Nephron progenitor cell (in vitro differentiated cells): ENCODE data around the gene LIN7B.
A peak's percentile ranks its signal among the peaks of the same experiment; 100 is the strongest.

ENCODE experiments used
- DNase-seq: peaks from one replicate; pipeline ENCODE4 v3.0.0; 2021
- H3K27ac Mint-ChIP-seq: 2 replicates; pipeline ENCODE4 v1.8.0; 2021; ENCODE audit warnings: mild to moderate bottlenecking, moderate library complexity, mixed read lengths
- H3K27me3 Mint-ChIP-seq: 2 replicates; pipeline ENCODE4 v1.8.0; 2021; ENCODE audit warnings: mild to moderate bottlenecking, low read depth, mixed read lengths; ENCODE audit not compliant: poor library complexity
- H3K36me3 Mint-ChIP-seq: 2 replicates; pipeline ENCODE4 v1.8.0; 2021; ENCODE audit warnings: low read depth, mixed read lengths
- H3K4me1 Mint-ChIP-seq: 2 replicates; pipeline ENCODE4 v1.8.0; 2021; ENCODE audit warnings: mixed read lengths
- H3K4me3 Mint-ChIP-seq: 2 replicates; pipeline ENCODE4 v1.8.0; 2021; ENCODE audit warnings: mild to moderate bottlenecking, moderate library complexity, mixed read lengths
- H3K9me3 Mint-ChIP-seq: 2 replicates; pipeline ENCODE4 v1.8.0; 2021; ENCODE audit warnings: mild to moderate bottlenecking, moderate library complexity, mixed read lengths
- TF ChIP-seq, protein P1 (sequence below): fragments of 200-600 bp; sonication (generic); IDR thresholded peaks from 2 replicates; pipeline ENCODE4 v1.5.0; 2021; ENCODE audit warnings: antibody characterized with exemption

Gene LIN7B

DNA sequence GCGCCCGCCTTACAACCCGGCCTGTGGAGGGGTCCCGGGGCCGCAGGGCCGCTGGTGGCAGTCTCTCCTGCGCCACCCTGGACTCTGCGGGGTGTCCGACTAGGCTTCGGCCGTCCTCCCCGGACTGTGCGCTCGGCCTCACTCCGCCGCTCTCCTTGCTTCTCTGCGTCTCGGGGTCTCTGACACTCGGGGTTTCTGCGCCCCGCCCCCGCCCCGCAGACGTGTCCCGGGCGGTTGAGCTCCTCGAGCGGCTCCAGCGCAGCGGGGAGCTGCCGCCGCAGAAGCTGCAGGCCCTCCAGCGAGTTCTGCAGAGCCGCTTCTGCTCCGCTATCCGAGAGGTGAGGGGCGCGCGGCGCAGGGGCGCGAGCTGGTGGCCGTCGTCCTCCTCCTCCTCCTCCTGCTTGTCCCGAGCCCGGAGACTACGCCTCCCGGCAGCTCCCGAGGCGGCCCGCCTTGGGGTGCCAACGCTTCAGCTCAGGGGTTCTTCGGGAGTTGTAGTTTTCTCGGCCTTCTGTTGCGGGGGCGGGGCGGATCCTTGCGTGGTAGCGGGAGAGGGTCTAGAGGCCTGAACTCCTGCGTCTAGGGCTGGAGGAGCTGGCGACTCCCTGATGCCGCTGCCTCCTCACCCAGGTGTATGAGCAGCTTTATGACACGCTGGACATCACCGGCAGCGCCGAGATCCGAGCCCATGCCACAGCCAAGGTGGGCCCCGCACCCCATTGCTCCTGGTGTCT is 627 bp downstream of the LIN7B start:
- H3K36me3 Mint-ChIP-seq = no peaks in the 10 kb centered on the region
- peaks cover 47% of the 10 kb centered on the region for H3K4me1 Mint-ChIP-seq
- TF ChIP-seq, protein P1, sequence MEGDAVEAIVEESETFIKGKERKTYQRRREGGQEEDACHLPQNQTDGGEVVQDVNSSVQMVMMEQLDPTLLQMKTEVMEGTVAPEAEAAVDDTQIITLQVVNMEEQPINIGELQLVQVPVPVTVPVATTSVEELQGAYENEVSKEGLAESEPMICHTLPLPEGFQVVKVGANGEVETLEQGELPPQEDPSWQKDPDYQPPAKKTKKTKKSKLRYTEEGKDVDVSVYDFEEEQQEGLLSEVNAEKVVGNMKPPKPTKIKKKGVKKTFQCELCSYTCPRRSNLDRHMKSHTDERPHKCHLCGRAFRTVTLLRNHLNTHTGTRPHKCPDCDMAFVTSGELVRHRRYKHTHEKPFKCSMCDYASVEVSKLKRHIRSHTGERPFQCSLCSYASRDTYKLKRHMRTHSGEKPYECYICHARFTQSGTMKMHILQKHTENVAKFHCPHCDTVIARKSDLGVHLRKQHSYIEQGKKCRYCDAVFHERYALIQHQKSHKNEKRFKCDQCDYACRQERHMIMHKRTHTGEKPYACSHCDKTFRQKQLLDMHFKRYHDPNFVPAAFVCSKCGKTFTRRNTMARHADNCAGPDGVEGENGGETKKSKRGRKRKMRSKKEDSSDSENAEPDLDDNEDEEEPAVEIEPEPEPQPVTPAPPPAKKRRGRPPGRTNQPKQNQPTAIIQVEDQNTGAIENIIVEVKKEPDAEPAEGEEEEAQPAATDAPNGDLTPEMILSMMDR = no peak
- H3K4me3 Mint-ChIP-seq = peak overlapping the region; percentile 85
- H3K9me3 Mint-ChIP-seq = no peaks in the 10 kb centered on the region
- peaks cover 18% of the 10 kb centered on the region for H3K27me3 Mint-ChIP-seq
- DNase-seq = peak; percentile 77
- H3K27ac Mint-ChIP-seq = no peak overlapping the region

DNA sequence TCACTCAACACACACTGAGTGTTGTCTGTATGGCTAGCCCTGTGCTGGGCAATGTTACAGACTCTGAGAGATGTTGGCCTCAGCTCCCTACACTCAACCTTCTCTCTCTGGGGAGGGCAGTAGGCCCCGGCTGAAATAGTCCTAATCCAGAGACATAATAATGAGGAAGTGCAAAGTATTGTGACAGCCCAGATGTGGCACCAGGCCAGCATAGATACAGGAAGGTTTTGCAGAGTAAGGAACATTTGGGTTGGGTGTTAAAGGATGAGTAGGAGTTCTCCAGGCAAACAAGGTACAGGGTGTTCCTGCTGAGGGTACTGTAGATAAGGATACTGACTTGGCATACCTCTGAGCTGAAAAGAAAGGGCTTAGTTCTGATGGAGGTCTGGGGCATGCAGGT is 2.4 kb downstream of the LIN7B start:
- no peak for DNase-seq
- no peaks in the 10 kb centered on the region for H3K36me3 Mint-ChIP-seq
- peaks cover 47% of the 10 kb centered on the region for H3K4me1 Mint-ChIP-seq
- H3K4me3 Mint-ChIP-seq = peak overlapping the region; percentile 58
- no peaks in the 10 kb centered on the region for H3K9me3 Mint-ChIP-seq
- H3K27me3 Mint-ChIP-seq = peaks cover 36% of the 10 kb centered on the region
- TF ChIP-seq, protein P1 = no peak
- H3K27ac Mint-ChIP-seq = no peak overlapping the region

DNA sequence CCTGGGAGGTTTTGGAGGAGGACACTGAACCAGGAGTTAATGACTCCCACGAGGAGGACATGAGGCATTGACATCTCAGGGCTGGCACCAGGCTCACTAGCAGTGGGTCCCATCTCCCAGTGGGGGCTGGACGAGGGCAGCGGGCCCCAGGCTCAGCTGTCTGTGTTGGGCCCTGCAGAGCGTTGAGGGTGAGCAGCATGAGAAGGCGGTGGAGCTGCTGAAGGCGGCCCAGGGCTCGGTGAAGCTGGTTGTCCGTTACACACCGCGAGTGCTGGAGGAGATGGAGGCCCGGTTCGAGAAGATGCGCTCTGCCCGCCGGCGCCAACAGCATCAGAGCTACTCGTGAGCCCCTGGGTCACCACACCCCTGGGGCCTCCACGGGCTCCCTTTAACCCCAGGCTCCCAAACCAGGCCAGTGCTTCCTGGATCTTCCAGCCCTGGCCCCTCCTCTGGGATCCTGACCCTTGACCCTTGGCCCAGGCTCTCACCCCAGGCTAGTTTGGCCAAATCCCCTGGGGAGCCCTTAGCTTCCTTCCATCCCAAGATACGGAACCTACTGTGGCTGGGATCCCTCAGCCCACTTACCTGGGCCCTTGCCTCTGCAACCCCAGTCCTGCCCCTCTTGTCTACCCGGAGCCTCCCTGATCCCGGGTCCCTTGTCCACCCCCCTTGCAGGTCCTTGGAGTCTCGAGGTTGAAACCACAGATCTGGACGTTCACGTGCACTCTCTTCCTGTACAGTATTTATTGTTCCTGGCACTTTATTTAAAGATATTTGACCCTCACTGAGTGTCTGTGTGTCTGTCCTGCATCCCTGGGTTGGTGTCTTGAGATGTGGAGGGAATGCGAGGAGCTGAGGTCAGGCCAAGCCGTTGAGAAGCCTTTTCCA is 3.8 kb downstream of the LIN7B start:
- TF ChIP-seq, protein P1 = no peak
- peak overlapping the region; percentile 77 for H3K4me3 Mint-ChIP-seq
- DNase-seq = no peak
- H3K27me3 Mint-ChIP-seq = peaks cover 49% of the 10 kb centered on the region
- peaks cover 42% of the 10 kb centered on the region for H3K4me1 Mint-ChIP-seq
- H3K36me3 Mint-ChIP-seq = no peaks in the 10 kb centered on the region
- peak overlapping the region; percentile 77 for H3K27ac Mint-ChIP-seq
- no peaks in the 10 kb centered on the region for H3K9me3 Mint-ChIP-seq

DNA sequence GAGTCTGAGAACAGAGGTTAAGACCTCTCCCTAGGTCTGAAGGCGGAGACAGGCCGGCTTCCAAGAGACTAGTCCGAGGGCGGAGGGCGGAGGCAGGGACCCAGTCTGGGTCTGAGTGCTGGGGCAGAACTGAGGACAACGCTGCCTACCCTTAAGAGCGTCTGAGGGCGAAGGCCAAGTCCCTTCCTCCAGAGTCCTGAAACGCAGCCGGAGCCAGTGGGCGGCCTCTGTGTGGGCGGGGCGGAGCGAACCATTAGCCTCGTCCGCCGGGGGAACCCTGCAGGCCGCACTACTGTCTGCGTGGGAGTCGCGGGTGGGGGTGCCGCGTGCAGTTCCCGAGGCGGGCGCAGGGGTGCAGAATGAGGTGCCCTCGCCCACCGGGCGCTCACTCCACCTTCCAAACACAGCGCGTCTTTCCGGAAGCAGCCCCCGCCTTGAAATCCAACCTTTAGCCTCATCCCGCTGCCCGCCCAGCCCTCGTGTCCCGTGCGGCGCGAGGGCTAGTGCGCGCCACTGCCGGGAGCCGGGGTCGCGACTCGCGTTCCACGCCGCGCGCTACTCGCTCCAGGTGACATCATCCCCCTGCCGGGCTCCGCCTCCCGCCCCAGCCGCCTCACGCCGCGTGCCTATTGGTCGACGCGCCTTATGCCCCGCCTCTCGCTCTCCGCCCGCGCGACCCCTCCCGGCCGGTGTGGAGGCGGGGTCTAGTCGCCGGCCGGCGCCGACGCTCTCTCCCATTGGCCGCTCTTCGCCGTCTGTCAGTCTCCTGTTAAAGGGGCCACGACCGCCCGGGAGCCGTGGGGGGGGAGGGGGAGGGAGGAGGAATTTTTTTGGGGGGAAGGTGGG is 4.6 kb downstream of the LIN7B start, which contains the start of gene C19orf73:
C19orf73 (minus strand) TSS at position 579 of the 846 bp plus-strand sequence; CDS start at position 458, 121 bp downstream.
- no peaks in the 10 kb centered on the region for H3K9me3 Mint-ChIP-seq
- DNase-seq = peak; percentile 96
- peak within 1 kb of the TSS; percentile 77 for H3K4me3 Mint-ChIP-seq
- TF ChIP-seq, protein P1 = no peak
- peak within 1 kb of the TSS; percentile 77 for H3K27ac Mint-ChIP-seq
- peaks cover 34% of the 10 kb centered on the region for H3K4me1 Mint-ChIP-seq
- no peaks in the 10 kb centered on the region for H3K36me3 Mint-ChIP-seq
- H3K27me3 Mint-ChIP-seq = peaks cover 53% of the 10 kb centered on the region

DNA sequence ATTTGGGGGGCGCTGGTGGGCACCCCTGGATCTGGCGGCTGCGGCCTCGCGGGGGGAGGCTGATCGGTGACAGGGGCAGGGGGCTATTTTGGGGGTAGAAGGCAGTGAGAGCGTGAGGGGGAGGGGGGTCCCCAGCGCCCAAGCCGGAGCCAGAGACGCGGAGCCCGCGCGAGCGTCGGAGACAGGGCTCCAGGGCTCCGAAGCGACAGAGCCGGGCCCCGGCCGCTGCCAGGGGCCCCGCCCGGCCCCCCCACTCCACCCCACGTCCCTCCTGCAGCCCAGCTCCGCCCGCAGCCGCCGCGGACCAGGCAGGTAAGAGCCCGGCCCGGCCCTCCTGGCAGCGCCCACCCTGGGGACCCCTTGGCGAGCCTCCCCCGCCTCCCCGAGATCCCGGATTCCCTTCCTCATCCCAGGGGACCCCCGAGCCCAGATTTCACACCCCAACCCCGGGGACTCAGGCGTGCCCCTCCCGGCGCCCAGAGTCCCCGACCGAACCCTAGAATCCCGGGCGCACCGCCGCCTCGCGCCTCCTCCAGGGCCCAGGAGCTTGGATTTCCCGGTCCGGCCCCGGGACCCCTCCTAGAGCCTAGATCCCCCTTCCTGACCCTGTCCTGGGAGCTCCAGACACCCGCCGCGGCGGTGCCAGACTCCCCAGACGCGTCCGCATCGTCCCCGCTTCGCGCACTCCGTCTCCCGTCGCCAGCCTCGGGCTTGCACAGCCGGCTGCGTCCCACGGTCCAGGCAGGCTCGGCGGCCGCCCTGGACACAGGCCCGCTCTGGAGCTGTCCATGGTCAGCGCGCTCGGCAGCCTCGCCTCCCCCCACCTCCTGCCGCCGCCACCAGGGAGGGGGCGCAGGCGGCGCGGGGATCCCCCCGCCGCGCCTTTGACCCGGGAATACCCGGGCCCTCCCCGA is 5.5 kb downstream of the LIN7B start, which contains the start of gene PPFIA3:
PPFIA3 (plus strand) TSS at position 134 of the 914 bp plus-strand sequence. CDS start 8,330 bp downstream, outside the sequence.
- Mint-ChIP-seq H3K4me3 (peak within 1 kb of the TSS; percentile 77), H3K27me3 (peaks cover 53% of the 10 kb centered on the region), H3K4me1 (peaks cover 31% of the 10 kb centered on the region), H3K27ac (peak within 1 kb of the TSS; percentile 77), H3K9me3 (no peaks in the 10 kb centered on the region), H3K36me3 (no peaks in the 10 kb centered on the region)
- peak; percentile 85 for DNase-seq
- TF ChIP-seq, protein P1 = no peak
